GM18517 (cell line): ENCODE results near the gene KCNN3.
"Not testable (repeated sequence)": the region's sequence is repeated elsewhere in the genome, so short reads cannot be mapped to it uniquely, and the experiment has no call there.

Source experiments
- ATAC-seq: cut with Tn5 transposase; IDR thresholded peaks from one replicate; pipeline ENCODE4 v1.9.1; 2021; ENCODE audit warnings: mild to moderate bottlenecking, moderate library complexity; ENCODE audit not compliant: unreplicated experiment

The KCNN3 gene

DNA sequence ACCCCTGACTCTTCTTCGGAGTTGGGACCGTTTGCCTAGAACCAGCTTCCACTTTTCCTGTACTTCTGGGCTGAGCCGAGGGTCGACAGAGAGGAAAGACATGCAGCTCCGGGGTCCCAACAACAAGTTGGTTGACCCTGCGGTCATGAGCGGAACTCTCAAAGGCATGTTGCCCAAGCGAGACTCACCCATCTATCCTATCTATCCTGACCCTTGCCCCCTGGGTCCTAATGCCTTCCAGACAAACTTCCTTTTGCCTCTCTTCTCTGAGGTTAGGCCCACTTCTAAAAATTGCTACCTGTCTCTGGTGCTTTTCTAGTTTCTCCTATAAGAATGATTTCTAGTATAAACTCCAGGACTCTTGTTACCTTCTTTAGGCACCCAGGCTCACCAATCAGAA is 197.8 kb downstream of the KCNN3 start:
- not testable (repeated sequence) for ATAC-seq

DNA sequence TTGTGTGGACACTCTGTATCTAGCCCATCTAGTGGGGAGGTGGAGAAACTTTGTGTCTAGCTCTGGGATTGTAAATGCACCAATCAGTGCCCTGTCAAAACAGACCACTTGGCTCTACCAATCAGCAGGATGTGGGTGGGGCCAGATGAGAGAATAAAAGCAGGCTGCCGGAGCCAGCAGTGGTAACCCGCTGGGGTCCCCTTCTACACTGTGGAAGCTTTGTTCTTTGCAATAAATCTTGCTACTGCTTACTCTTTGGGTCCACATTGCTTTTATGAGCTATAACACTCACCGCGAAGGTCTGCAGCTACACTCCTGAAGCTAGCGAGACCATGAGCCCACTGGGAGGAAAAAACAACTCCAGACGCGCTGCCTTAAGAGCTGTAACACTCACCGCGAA is 198.7 kb downstream of the KCNN3 start:
- ATAC-seq, result not testable (repeated sequence)

- not testable (repeated sequence) for ATAC-seq
These were observed 199.5 kb downstream of the KCNN3 start for GRCh38 chr1:154670310-154671270.

DNA sequence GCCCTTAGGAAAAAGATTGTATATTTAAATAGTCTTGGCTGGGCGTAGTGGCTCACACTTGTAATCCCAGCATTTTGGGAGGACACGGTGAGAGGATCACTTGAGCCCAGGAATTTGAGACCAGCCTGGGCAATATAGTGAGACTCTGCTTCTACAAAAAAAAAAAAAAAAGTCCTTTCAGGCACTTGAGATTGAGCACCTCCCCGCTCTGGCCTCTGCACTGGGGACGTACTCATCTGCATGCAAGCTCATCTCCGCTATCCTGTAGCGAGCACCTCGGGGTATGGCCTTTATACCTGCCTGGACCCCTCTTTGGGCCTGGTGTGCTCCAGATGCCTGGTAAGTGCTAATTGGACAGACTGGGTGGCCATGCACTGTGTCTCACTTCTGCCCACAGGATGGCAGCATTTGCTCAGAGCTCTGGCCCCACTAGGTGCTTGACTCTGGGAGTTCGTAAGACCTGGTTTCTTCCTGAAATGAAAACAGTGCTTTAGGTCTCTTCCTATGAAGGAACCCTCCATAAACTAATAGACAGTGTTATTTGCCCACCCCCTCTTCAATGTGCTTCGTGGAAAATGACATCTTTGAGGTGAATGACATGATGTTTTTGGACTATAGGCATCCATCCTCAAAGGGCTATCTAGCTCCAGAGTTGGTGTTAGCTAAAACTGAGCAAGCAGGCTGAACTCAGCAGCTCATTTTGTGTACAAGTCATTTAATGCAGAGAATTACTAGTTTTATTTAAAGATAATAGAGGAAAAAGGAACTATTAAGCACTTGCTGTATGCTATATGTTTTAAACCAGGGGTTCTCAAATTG is 200.4 kb downstream of the KCNN3 start:
- no peak for ATAC-seq

DNA sequence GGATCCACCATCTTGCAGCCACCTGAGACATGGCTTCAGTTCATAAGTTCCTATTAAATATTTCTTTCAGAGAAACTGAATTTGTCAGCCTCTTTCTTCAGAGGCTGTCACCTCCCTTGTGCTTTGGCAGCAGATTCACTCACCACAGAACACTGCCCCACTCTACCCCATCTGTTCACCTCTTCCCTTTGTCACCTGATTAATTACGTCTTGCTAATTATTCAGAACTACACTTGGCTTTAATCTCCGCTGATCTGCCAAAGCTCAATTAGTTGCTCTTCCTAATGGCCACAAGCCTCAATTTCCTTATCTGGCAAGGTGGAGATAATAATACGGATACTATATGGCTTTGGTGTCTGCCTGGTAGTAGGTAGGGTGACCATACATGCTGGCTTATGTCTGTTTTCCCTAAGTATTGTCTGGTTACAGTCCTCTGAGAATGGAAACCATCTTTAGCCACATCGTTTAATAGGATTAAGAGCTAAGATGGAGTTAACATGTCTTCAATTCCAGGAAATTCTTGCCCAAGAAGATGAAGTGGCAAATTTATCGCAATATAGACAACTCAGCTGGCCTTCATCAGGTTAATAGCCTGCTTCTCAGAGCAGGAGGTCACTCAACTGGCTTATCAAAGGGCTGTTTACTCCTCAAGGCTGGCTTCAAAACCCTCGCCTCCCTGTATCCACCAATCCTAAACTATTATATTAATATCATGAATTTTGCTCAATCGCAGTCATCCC is 203.9 kb downstream of the KCNN3 start:
- ATAC-seq, result no peak

DNA sequence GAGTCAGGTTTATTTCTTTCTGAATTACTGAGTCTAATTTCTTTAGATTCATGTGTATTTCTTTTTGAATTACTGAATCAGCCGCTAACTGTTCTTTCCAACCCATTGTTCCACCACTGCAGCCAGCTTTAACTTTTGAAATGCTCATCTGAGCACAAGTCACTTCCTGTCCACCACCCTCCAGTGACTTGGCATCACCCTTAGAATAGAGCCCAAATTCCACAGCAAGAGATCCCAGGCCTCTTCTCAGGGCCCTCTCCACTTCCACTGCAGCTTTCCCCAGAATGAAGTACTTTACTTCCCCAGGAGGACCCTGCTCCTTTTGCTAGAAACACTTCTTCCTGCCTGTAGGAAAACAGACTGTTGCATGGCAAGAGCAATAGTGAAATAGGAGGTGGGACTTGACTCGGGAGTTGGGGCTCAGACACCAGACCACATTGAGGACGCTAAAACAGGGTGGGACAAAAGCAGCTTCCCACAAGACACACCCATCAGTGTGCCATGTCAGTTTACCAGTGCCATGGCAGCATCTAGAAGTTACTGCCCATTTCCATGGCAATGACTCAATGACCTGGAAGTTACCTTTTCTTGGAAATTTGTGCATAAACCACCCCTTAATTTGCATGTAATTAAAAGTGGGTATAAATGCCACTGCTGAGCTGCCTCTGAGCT is 205.6 kb downstream of the KCNN3 start:
- ATAC-seq, result no peak

DNA sequence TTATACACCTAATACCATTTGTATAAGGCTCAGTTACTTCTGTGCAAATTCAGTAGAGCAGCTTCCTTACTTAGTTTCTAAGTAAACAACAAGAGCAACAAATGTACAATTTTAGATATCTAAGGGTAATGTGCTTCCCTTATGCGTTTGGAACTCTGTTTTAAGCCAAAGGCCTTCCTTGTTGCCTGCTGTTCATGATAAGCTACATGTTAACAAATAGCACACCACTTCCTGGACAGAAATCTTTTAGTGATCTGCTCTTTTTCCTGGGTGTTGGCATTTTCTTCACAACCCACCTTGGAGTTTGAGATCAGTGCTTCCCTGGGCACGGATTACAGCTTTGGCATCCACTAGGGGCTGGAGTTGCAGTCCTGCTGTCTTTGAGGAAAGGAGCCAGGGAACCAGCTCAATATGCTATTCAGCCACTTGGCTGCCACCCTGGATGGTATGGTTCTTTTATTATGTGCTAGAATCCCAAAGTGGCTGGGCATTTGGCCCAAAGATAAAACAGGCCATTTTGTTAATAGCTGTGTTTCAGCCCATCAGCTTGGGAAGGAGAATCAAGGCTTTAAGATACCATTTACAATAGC is 206.5 kb downstream of the KCNN3 start:
- ATAC-seq, result no peak

GRCh38 chr1:154661110-154661509 is 209.0 kb downstream of the KCNN3 start:
- ATAC-seq, result no peak

GRCh38 chr1:154659823-154660592 is 210.1 kb downstream of the KCNN3 start:
- ATAC-seq, result no peak

GRCh38 chr1:154657556-154657955 is 212.5 kb downstream of the KCNN3 start:
- no peak for ATAC-seq

DNA sequence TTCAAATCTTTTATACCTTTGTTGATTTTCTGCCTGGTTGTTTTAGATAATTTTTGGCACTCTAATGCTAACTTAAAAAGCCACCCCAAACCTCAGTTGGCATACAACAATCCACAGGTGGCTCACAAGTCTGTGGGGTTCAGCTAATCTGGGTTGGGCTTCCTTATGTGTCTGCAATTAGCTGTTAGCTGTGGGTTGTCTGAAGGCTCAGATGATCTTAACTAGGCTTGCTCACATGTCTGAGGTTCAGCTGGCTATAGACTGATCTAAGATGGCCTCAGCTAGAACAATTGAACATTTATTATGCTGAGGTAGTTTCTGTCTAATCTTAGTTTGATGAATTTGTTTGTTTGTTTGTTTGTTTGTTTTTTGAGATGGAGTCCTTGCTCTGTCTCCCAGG is 217.2 kb downstream of the KCNN3 start:
- no peak for ATAC-seq
